Liver (tissue), 9 donors: Measurements from ENCODE around the gene SMG6. TPM values are rescaled to one million over a fixed set of nuclear protein-coding genes. Genes with fewer than 3 reads are reported as not detected.

Experiments used
- DNase-seq: peaks from one replicate; pipeline ENCODE4 v3.0.0-alpha.2; 2017; ENCODE audit warnings: low spot score
- H3K27ac ChIP-seq, 2 donors: one replicate each; pipeline ENCODE4 v1.7.0; 2013; ENCODE audit warnings: inconsistent platforms in 2 of 2, low read length in 2 of 2, control low read depth in 1 of 2, low read depth in 1 of 2, mild to moderate bottlenecking in 1 of 2
- H3K27me3 ChIP-seq, 4 donors: one replicate each; pipeline versions ENCODE4 v1.6.1 to v1.7.0; 2013; ENCODE audit warnings: low read length in 3 of 4, inconsistent platforms in 1 of 4, mild to moderate bottlenecking in 1 of 4, moderate library complexity in 1 of 4; ENCODE audit not compliant: control insufficient read depth in 4 of 4, insufficient read depth in 4 of 4
- H3K36me3 ChIP-seq, 4 donors: one replicate each; pipeline versions ENCODE4 v1.6.1 to v1.7.0; 2013; ENCODE audit warnings: low read length in 3 of 4, mild to moderate bottlenecking in 3 of 4, low read depth in 1 of 4, moderate library complexity in 1 of 4; ENCODE audit not compliant: control insufficient read depth in 4 of 4, insufficient read depth in 3 of 4
- H3K4me1 ChIP-seq, 4 donors: one replicate each; pipeline versions ENCODE4 v1.6.1 to v1.7.0; 2013; ENCODE audit warnings: low read length in 3 of 4, mild to moderate bottlenecking in 3 of 4, moderate library complexity in 1 of 4; ENCODE audit not compliant: control insufficient read depth in 4 of 4, insufficient read depth in 4 of 4
- H3K4me3 ChIP-seq, 3 donors: one replicate each; pipeline versions ENCODE4 v1.6.1 to v1.7.0; 2013; ENCODE audit warnings: low read length in 3 of 3, control low read depth in 1 of 3, low read depth in 1 of 3, mild to moderate bottlenecking in 1 of 3
- H3K9ac ChIP-seq, 2 donors: one replicate each; pipeline ENCODE4 v1.7.0; 2013; ENCODE audit warnings: low read length in 2 of 2, mild to moderate bottlenecking in 2 of 2, moderate library complexity in 2 of 2, control low read depth in 1 of 2, low read depth in 1 of 2
- H3K9me3 ChIP-seq, 4 donors: one replicate each; pipeline versions ENCODE4 v1.6.1 to v1.7.0; 2013; ENCODE audit warnings: low read length in 3 of 4; ENCODE audit not compliant: control insufficient read depth in 4 of 4
- EGR1 ChIP-seq, 2 donors: IDR thresholded peaks; 2 replicates each; pipeline ENCODE4 v1.6.1; 2016 to 2018; ENCODE audit warnings: antibody characterized with exemption in 2 of 2, low read depth in 2 of 2
- FOXA1 ChIP-seq: IDR thresholded peaks from 2 replicates; pipeline ENCODE4 v1.6.1; 2016; ENCODE audit warnings: antibody characterized with exemption
- FOXA2 ChIP-seq: IDR thresholded peaks from 2 replicates; pipeline ENCODE4 v1.6.1; 2016; ENCODE audit warnings: antibody characterized with exemption
- GABPA ChIP-seq, 2 donors: IDR thresholded peaks in 1 of 2; conservative IDR thresholded peaks in 1 of 2; 2 replicates each; pipeline ENCODE4 v1.6.1; 2016; ENCODE audit warnings: antibody characterized with exemption in 2 of 2, mild to moderate bottlenecking in 1 of 2, moderate library complexity in 1 of 2
- HNF4A ChIP-seq, 2 donors: conservative IDR thresholded peaks; 2 replicates each; pipeline ENCODE4 v1.6.1; 2016; ENCODE audit warnings: antibody characterized with exemption in 2 of 2, mild to moderate bottlenecking in 2 of 2
- HNF4G ChIP-seq: IDR thresholded peaks from 2 replicates; pipeline ENCODE4 v1.6.1; 2016; ENCODE audit warnings: antibody characterized with exemption
- JUND ChIP-seq, 2 donors: IDR thresholded peaks; 2 replicates each; pipeline ENCODE4 v1.6.1; 2016; ENCODE audit warnings: antibody characterized with exemption in 2 of 2
- NR2F2 ChIP-seq: IDR thresholded peaks from 2 replicates; pipeline ENCODE4 v1.6.1; 2016; ENCODE audit warnings: antibody characterized with exemption
- RAD21 ChIP-seq, 2 donors: IDR thresholded peaks; 2 replicates each; pipeline ENCODE4 v1.6.1; 2016; ENCODE audit warnings: antibody characterized with exemption in 2 of 2, mild to moderate bottlenecking in 2 of 2
- RXRA ChIP-seq, 2 donors: IDR thresholded peaks; 2 replicates each; pipeline ENCODE4 v1.6.1; 2017 to 2018; ENCODE audit warnings: antibody characterized with exemption in 2 of 2, mild to moderate bottlenecking in 1 of 2
- SP1 ChIP-seq: IDR thresholded peaks from 2 replicates; pipeline ENCODE4 v1.6.1; 2018; ENCODE audit warnings: antibody characterized with exemption, mild to moderate bottlenecking
- TAF1 ChIP-seq: conservative IDR thresholded peaks from 2 replicates; pipeline ENCODE4 v1.6.1; 2016; ENCODE audit warnings: antibody characterized with exemption, mild to moderate bottlenecking
- YY1 ChIP-seq: IDR thresholded peaks from 2 replicates; pipeline ENCODE4 v1.6.1; 2016; ENCODE audit warnings: antibody characterized with exemption, mild to moderate bottlenecking
- WGBS: extraction: QIAGEN DNeasy Blood & Tissue Kit; methylation state at CpG from one replicate; pipeline ENCODE4 v1.1.7; 2013; 5-methylcytosine and 5-hydroxymethylcytosine counted together
- polyA plus RNA-seq, 2 donors: library from polyadenylated mRNA; stranded (reverse) in 1 of 2; unstranded in 1 of 2; fragments of 200-250 nt in 1 of 2; fragments of >200 nt in 1 of 2; fragmentation: Nextera tagmentation in 1 of 2; extraction: Ambion mirVana in 1 of 2; gene quantifications; one replicate each; pipeline versions ENCODE4 v1.2.1 to v1.2.3, GENCODE V29; 2013 to 2015
- total RNA-seq, 2 donors: library from RNA; depleted of rRNA; stranded (reverse); fragments of >200 nt; gene quantifications; one replicate each; pipeline ENCODE4 v1.2.3, GENCODE V29; 2014
- TF ChIP-seq, protein P1 (sequence below): fragments of 150-350 bp; IDR thresholded peaks from 2 replicates; pipeline ENCODE4 v1.5.1; 2017; ENCODE audit warnings: improper control_type of control experiment, low read depth, low read length; ENCODE audit not compliant: missing input control
- TF ChIP-seq, protein P2 (sequence below): IDR thresholded peaks from 2 replicates; pipeline ENCODE4 v1.6.1; 2016; ENCODE audit warnings: antibody characterized with exemption
- TF ChIP-seq, protein P3 (sequence below): IDR thresholded peaks from 2 replicates; pipeline ENCODE4 v1.6.1; 2016; ENCODE audit warnings: antibody characterized with exemption, mild to moderate bottlenecking
- TF ChIP-seq, protein P4 (sequence below): IDR thresholded peaks from 2 replicates; pipeline ENCODE4 v1.6.1; 2016; ENCODE audit warnings: antibody characterized with exemption
- TF ChIP-seq, protein P5 (sequence below): IDR thresholded peaks from 2 replicates; pipeline ENCODE4 v1.6.1; 2016; ENCODE audit warnings: antibody characterized with exemption
- donor health status: healthy.
- donor health status: healthy.
- donor health status: healthy.
- donor health status: healthy.
- donor health status: healthy.

The SMG6 gene
- total and polyA plus RNA-seq, 4 donors: 4.9 to 12.0 (median 8.2) TPM

DNA sequence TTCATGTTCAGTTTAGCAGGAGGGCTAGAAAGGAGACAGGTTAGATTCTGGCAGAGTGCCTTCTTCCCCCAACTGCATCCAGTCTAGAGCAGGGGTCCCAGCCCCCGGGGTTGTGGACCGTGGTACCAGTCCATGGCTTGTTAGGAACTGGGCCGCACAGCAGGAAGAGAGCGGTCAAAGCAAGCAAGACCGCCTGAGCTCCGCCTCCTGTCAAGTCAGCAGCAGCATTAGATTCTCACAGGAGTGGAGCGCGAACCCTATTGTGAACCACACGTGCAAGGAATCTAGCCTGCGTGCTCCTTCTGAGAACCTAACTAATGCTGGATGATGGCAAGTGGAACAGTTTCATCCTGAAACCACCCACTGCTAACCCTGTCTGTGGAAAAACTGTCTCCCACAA lies 153.7 kb downstream of the SMG6 start:
- Histone ChIP-seq H3K4me1 (peaks cover 4 to 20% (median 13%) of the 10 kb centered on the region in 4 donors), H3K9ac (no peak overlapping the region), H3K9me3 (no peaks in the 10 kb centered on the region), H3K27me3 (no peaks in the 10 kb centered on the region), H3K4me3 (no peak overlapping the region), H3K27ac (no peak overlapping the region), H3K36me3 (peaks cover 0 to 2% (median 0%) of the 10 kb centered on the region in 4 donors)
- DNase-seq: no peak
- WGBS: 97% methylated on average over 10 of the region's 10 CpGs
- TF ChIP-seq RAD21 (IDR thresholded peaks at IDR 0.05): no peak
- no peak for TF ChIP-seq GABPA (IDR thresholded peaks at IDR 0.05 in 1 of 2, conservative IDR thresholded peaks at IDR 0.05 in 1 of 2)
- no peak for TF ChIP-seq SP1
- no peak for TF ChIP-seq HNF4A (conservative IDR thresholded peaks at IDR 0.05)
- no peak for TF ChIP-seq FOXA2
- TF ChIP-seq EGR1 (IDR thresholded peaks at IDR 0.05; ENCODE audit: low read depth in 2 of 2): no peak
- no peak for TF ChIP-seq NR2F2
- TF ChIP-seq, protein P1, sequence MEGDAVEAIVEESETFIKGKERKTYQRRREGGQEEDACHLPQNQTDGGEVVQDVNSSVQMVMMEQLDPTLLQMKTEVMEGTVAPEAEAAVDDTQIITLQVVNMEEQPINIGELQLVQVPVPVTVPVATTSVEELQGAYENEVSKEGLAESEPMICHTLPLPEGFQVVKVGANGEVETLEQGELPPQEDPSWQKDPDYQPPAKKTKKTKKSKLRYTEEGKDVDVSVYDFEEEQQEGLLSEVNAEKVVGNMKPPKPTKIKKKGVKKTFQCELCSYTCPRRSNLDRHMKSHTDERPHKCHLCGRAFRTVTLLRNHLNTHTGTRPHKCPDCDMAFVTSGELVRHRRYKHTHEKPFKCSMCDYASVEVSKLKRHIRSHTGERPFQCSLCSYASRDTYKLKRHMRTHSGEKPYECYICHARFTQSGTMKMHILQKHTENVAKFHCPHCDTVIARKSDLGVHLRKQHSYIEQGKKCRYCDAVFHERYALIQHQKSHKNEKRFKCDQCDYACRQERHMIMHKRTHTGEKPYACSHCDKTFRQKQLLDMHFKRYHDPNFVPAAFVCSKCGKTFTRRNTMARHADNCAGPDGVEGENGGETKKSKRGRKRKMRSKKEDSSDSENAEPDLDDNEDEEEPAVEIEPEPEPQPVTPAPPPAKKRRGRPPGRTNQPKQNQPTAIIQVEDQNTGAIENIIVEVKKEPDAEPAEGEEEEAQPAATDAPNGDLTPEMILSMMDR: no peak
- TF ChIP-seq, protein P2, sequence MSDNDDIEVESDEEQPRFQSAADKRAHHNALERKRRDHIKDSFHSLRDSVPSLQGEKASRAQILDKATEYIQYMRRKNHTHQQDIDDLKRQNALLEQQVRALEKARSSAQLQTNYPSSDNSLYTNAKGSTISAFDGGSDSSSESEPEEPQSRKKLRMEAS: no peak
- no peak for TF ChIP-seq RXRA (IDR thresholded peaks at IDR 0.05)

DNA sequence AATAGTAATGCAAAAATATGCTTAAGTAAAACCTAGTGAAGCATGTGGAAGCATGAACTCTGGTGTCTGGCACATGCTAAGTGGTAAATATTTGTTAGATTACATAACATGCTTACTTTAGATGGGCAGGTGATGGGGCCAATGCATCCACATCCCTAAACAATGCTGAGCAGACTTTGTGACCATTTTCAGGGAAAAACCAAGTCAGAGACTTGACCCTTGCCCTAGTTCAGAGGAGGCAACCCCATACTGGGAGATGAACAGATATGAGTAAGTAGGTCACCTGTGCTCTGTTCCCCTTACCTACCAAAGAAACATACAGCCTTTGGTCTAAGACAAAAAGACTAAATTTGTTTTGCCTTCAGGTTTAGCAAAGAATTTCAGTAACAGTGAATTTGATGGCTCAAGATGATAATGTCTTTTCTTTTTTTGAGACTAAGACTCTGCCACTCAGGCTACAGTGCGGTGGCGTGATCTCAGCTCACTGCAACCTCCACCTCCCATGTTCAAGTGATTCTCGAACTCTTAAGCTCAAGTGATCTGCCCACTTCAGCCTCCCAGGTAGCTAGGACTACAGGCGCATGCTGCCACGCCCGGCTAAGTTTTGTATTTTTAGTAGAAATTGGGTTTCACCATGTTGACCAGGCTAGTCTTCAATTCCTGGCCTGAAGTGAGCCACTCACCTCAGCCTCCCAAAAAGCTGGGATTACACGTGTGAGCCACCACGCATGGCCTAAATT lies 157.3 kb downstream of the SMG6 start:
- 97% methylated on average over 8 of the region's 8 CpGs for WGBS
- H3K9me3 ChIP-seq: no peaks in the 10 kb centered on the region
- H3K4me3 ChIP-seq: no peak overlapping the region
- H3K9ac ChIP-seq: no peak overlapping the region
- no peaks in the 10 kb centered on the region for H3K27me3 ChIP-seq
- DNase-seq: no peak
- peaks cover 4 to 27% (median 18%) of the 10 kb centered on the region in 4 donors for H3K4me1 ChIP-seq
- H3K27ac ChIP-seq: no peak overlapping the region
- H3K36me3 ChIP-seq: peaks cover 0 to 2% (median 0%) of the 10 kb centered on the region in 4 donors
- TF ChIP-seq HNF4A (conservative IDR thresholded peaks at IDR 0.05) (peak; percentile 51 to 63), GABPA (IDR thresholded peaks at IDR 0.05 in 1 of 2, conservative IDR thresholded peaks at IDR 0.05 in 1 of 2) (no peak), NR2F2 (no peak), TAF1 (no peak), FOXA1 (no peak), RAD21 (IDR thresholded peaks at IDR 0.05) (peak in 1 of 2 donors; percentile 8), EGR1 (IDR thresholded peaks at IDR 0.05; ENCODE audit: low read depth in 2 of 2) (no peak), HNF4G (peak; percentile 19), SP1 (peak; percentile 44), RXRA (IDR thresholded peaks at IDR 0.05) (peak; percentile 66 to 82), YY1 (no peak), JUND (IDR thresholded peaks at IDR 0.05) (peak; percentile 16 to 66), FOXA2 (peak; percentile 49)
- TF ChIP-seq, protein P1: no peak
- TF ChIP-seq, protein P2: peak; percentile 26
- TF ChIP-seq, protein P3, sequence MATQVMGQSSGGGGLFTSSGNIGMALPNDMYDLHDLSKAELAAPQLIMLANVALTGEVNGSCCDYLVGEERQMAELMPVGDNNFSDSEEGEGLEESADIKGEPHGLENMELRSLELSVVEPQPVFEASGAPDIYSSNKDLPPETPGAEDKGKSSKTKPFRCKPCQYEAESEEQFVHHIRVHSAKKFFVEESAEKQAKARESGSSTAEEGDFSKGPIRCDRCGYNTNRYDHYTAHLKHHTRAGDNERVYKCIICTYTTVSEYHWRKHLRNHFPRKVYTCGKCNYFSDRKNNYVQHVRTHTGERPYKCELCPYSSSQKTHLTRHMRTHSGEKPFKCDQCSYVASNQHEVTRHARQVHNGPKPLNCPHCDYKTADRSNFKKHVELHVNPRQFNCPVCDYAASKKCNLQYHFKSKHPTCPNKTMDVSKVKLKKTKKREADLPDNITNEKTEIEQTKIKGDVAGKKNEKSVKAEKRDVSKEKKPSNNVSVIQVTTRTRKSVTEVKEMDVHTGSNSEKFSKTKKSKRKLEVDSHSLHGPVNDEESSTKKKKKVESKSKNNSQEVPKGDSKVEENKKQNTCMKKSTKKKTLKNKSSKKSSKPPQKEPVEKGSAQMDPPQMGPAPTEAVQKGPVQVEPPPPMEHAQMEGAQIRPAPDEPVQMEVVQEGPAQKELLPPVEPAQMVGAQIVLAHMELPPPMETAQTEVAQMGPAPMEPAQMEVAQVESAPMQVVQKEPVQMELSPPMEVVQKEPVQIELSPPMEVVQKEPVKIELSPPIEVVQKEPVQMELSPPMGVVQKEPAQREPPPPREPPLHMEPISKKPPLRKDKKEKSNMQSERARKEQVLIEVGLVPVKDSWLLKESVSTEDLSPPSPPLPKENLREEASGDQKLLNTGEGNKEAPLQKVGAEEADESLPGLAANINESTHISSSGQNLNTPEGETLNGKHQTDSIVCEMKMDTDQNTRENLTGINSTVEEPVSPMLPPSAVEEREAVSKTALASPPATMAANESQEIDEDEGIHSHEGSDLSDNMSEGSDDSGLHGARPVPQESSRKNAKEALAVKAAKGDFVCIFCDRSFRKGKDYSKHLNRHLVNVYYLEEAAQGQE: no peak
- TF ChIP-seq, protein P4, sequence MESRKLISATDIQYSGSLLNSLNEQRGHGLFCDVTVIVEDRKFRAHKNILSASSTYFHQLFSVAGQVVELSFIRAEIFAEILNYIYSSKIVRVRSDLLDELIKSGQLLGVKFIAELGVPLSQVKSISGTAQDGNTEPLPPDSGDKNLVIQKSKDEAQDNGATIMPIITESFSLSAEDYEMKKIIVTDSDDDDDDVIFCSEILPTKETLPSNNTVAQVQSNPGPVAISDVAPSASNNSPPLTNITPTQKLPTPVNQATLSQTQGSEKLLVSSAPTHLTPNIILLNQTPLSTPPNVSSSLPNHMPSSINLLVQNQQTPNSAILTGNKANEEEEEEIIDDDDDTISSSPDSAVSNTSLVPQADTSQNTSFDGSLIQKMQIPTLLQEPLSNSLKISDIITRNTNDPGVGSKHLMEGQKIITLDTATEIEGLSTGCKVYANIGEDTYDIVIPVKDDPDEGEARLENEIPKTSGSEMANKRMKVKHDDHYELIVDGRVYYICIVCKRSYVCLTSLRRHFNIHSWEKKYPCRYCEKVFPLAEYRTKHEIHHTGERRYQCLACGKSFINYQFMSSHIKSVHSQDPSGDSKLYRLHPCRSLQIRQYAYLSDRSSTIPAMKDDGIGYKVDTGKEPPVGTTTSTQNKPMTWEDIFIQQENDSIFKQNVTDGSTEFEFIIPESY: no peak
- TF ChIP-seq, protein P5, sequence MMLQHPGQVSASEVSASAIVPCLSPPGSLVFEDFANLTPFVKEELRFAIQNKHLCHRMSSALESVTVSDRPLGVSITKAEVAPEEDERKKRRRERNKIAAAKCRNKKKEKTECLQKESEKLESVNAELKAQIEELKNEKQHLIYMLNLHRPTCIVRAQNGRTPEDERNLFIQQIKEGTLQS: no peak
